ENCODE data around the gene DDX51. TPM values are rescaled to one million over a fixed set of nuclear protein-coding genes. Genes with fewer than 3 reads are reported as not detected.

The DDX51 gene
- total and polyA plus RNA-seq, 2 experiments from 2014 or later = 12.4 to 18.3 TPM

DNA sequence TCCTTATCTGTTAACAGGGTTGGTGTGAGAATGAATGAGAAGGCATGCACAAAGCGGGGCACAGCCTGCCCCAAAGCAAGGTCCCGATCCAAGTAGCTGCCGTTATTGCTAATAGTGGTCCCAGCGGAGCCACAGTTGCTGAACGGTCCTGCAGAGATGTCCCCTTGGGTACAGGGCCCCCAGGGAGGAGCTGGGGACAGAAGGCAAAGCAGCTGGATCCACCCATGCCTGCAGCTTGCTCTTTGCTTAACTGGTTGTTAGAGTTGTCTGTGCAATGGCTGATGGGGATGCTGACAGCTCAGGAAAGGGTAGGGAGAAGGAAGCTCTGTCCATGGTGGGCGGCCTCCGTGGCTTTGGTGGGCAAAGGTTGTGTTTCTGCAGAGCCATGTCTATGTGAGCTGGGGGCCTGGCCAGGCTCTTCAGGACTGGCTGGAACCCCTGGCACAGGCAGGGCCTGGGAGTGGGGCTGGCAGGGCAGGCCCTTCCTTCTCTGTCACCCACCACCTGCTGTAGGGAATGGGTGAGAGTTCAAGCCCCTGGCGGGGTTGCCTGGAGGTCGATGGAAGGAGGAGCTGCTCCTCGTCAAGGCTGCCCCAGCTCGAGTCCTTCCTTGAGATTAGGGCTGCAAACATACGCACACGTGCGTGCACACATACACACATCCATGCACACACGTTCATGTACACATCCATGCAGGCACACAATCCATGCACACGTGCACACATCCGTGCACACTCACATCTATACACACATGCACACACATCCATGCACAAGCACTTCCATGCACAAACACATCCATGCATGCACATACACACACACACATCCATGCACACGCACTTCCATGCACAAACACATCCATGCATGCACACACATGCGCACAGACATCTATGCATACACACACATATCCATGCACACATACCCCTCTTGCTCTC is 35.6 kb upstream of the DDX51 start:
- Histone ChIP-seq H3K79me2 (replicated peaks; ENCODE audit: insufficient read depth) (no peaks in the 10 kb centered on the region), H3K36me3 (ENCODE audit: insufficient read depth) (no peaks in the 10 kb centered on the region), H3K4me3 (no peak overlapping the region), H3K27me3 (ENCODE audit: insufficient read depth) (peaks cover 18% of the 10 kb centered on the region), H2AFZ (no peak overlapping the region), H3F3A (replicated peaks; ENCODE audit: low read depth) (no peaks in the 10 kb centered on the region), H3K4me1 (ENCODE audit: insufficient read depth) (no peaks in the 10 kb centered on the region), H4K20me1 (replicated peaks; ENCODE audit: insufficient read depth) (no peaks in the 10 kb centered on the region; the same call in 1 of the 2 replicates), H3K9me2 (ENCODE audit: insufficient read depth) (no peaks in the 10 kb centered on the region), H3K4me2 (no peak overlapping the region), H3K27ac (ENCODE audit: low read depth) (no peak overlapping the region)
- DNase-seq (ENCODE audit: low spot score) (no peak), ATAC-seq (no peak)
- H3K27ac Mint-ChIP-seq = no peak overlapping the region
- no peak overlapping the region; the same call in 2 of the 3 replicates for H3K4me3 Mint-ChIP-seq
- H3K9me3 Mint-ChIP-seq = peaks cover 4% of the 10 kb centered on the region; the same call in 2 of the 3 replicates
- H3K4me1 Mint-ChIP-seq = peaks cover 6% of the 10 kb centered on the region; the same call in 2 of the 3 replicates
- no peak for TF ChIP-seq ZNF331 (CRISPR knock-in tag; IDR thresholded peaks at IDR 0.05; ENCODE audit: low read depth)
- TF ChIP-seq, protein P1, sequence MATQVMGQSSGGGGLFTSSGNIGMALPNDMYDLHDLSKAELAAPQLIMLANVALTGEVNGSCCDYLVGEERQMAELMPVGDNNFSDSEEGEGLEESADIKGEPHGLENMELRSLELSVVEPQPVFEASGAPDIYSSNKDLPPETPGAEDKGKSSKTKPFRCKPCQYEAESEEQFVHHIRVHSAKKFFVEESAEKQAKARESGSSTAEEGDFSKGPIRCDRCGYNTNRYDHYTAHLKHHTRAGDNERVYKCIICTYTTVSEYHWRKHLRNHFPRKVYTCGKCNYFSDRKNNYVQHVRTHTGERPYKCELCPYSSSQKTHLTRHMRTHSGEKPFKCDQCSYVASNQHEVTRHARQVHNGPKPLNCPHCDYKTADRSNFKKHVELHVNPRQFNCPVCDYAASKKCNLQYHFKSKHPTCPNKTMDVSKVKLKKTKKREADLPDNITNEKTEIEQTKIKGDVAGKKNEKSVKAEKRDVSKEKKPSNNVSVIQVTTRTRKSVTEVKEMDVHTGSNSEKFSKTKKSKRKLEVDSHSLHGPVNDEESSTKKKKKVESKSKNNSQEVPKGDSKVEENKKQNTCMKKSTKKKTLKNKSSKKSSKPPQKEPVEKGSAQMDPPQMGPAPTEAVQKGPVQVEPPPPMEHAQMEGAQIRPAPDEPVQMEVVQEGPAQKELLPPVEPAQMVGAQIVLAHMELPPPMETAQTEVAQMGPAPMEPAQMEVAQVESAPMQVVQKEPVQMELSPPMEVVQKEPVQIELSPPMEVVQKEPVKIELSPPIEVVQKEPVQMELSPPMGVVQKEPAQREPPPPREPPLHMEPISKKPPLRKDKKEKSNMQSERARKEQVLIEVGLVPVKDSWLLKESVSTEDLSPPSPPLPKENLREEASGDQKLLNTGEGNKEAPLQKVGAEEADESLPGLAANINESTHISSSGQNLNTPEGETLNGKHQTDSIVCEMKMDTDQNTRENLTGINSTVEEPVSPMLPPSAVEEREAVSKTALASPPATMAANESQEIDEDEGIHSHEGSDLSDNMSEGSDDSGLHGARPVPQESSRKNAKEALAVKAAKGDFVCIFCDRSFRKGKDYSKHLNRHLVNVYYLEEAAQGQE (IDR thresholded peaks at IDR 0.05; ENCODE audit: unreplicated experiment) = peak; percentile 27
- peaks cover 31% of the 10 kb centered on the region for H3K27me3 Mint-ChIP-seq (ENCODE audit: insufficient read depth, low read depth, poor library complexity)
- no peaks in the 10 kb centered on the region for H3K36me3 Mint-ChIP-seq (ENCODE audit: low read depth)

DNA sequence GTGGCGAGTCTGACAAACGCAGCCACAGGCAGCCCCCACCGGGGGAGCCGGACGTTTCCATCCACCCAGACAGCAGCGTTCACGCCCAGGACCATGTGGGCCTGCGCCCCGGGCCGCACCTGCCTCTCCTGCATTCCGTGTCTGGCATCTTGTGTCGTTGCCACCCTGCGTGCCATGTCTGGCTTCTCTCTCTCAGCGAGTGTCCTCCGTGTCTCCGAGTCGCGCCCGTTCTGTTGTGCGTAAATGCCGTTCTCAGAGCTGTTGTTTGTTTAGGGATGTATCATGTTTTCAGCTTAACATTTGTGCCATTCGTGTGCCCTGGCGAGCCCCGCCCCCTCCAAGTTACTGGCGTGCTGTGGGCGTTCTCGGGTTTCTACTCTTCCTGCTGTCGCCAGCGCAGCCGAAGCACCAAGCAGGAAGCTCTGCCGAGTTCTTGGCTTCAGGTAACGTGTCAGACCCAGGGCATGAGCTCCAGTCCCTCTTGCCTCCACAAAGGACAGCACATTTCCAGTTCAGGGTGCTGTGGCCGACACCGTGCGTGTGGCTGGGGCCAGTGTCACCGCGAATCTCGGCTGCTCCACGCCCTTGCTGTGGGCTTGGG is 34.8 kb upstream of the DDX51 start:
- H3K27me3 ChIP-seq (ENCODE audit: insufficient read depth) = peaks cover 12% of the 10 kb centered on the region; the same call in 1 of the 2 replicates
- Mint-ChIP-seq H3K4me3 (no peak overlapping the region), H3K36me3 (ENCODE audit: low read depth) (no peaks in the 10 kb centered on the region)

More for the DNA sequence above, 34.8 kb upstream of the DDX51 start:
- Mint-ChIP-seq H3K27ac (no peak overlapping the region), H3K9me3 (peaks cover 4% of the 10 kb centered on the region; the same call in 2 of the 3 replicates), H3K27me3 (ENCODE audit: insufficient read depth, low read depth, poor library complexity) (peaks cover 28% of the 10 kb centered on the region), H3K4me1 (peaks cover 6% of the 10 kb centered on the region; the same call in 2 of the 3 replicates)
- Histone ChIP-seq H3K4me1 (ENCODE audit: insufficient read depth) (no peaks in the 10 kb centered on the region), H3K27ac (ENCODE audit: low read depth) (no peak overlapping the region), H3K4me3 (no peak overlapping the region), H2AFZ (no peak overlapping the region), H3F3A (replicated peaks; ENCODE audit: low read depth) (no peaks in the 10 kb centered on the region), H4K20me1 (replicated peaks; ENCODE audit: insufficient read depth) (no peaks in the 10 kb centered on the region; the same call in 1 of the 2 replicates), H3K36me3 (ENCODE audit: insufficient read depth) (no peaks in the 10 kb centered on the region), H3K9me2 (ENCODE audit: insufficient read depth) (no peaks in the 10 kb centered on the region), H3K79me2 (replicated peaks; ENCODE audit: insufficient read depth) (no peaks in the 10 kb centered on the region), H3K4me2 (no peak overlapping the region)
- ATAC-seq = peak; percentile 24
- TF ChIP-seq POLR2AphosphoS5 (IDR thresholded peaks at IDR 0.05; ENCODE audit: low read depth) (no peak), ZNF114 (CRISPR knock-in tag; IDR thresholded peaks at IDR 0.05) (no peak), ZNF331 (CRISPR knock-in tag; IDR thresholded peaks at IDR 0.05; ENCODE audit: low read depth) (no peak)
- TF ChIP-seq, protein P2, sequence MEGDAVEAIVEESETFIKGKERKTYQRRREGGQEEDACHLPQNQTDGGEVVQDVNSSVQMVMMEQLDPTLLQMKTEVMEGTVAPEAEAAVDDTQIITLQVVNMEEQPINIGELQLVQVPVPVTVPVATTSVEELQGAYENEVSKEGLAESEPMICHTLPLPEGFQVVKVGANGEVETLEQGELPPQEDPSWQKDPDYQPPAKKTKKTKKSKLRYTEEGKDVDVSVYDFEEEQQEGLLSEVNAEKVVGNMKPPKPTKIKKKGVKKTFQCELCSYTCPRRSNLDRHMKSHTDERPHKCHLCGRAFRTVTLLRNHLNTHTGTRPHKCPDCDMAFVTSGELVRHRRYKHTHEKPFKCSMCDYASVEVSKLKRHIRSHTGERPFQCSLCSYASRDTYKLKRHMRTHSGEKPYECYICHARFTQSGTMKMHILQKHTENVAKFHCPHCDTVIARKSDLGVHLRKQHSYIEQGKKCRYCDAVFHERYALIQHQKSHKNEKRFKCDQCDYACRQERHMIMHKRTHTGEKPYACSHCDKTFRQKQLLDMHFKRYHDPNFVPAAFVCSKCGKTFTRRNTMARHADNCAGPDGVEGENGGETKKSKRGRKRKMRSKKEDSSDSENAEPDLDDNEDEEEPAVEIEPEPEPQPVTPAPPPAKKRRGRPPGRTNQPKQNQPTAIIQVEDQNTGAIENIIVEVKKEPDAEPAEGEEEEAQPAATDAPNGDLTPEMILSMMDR (conservative IDR thresholded peaks at IDR 0.05; ENCODE audit: low read depth in 2 of 2) = no peak
- TF ChIP-seq, protein P1 (IDR thresholded peaks at IDR 0.05; ENCODE audit: unreplicated experiment) = no peak
- peak; percentile 44 for DNase-seq (ENCODE audit: low spot score)

Measured in GM23338 (cell line).